PC-3 (cell line): ENCODE results near the gene PCDH9. TPM values are rescaled to one million over a fixed set of nuclear protein-coding genes. Genes with fewer than 3 reads are reported as not detected.

Experiments used
- ATAC-seq: fragments of 200-7000 bp; cut with Tn5 transposase; 2 replicates; pipeline ENCODE4 v1.9.1; 2020; ENCODE audit warnings: mild to moderate bottlenecking, moderate library complexity
- BruUV-seq: library from RNA; stranded (reverse); fragments of 400-500 nt; replicated peaks from 2 replicates; lab custom pipeline; 2021; lab: Mats Ljungman, UMichigan
- CTCF ChIA-PET: fragments of 300-600 bp; sonication (Branson Sonifier 250); formaldehyde crosslinking; loops from one replicate; lab custom pipeline; 2022; ENCODE audit warnings: antibody characterized with exemption; lab: Charles Lee
- POLR2A ChIA-PET: fragments of 300-600 bp; sonication (Branson Sonifier 250); formaldehyde crosslinking; loops from one replicate; lab custom pipeline; 2022; ENCODE audit warnings: antibody characterized with exemption; ENCODE audit not compliant: unreplicated experiment; lab: Charles Lee
- DNase-seq: peaks from one replicate; pipeline ENCODE4 v3.0.0-alpha.2; 2015
- H2AFZ ChIP-seq: fragments of 300-600 bp; sonication (generic); 2 replicates; pipeline ENCODE4 v1.6.0; 2016; ENCODE audit warnings: antibody characterized with exemption, low read length
- H3F3A ChIP-seq: fragments of 300-600 bp; sonication (generic); one replicate; pipeline ENCODE4 v1.6.0; 2017; ENCODE audit warnings: antibody characterized with exemption, low read length, control low read depth, mild to moderate bottlenecking; ENCODE audit not compliant: unreplicated experiment
- H3K27ac ChIP-seq: fragments of 300-600 bp; sonication (generic); 2 replicates; pipeline ENCODE4 v1.5.1; 2016; ENCODE audit warnings: mild to moderate bottlenecking, low read length
- H3K27me3 ChIP-seq: fragments of 300-600 bp; sonication (generic); 2 replicates; pipeline ENCODE4 v1.6.1; 2016; ENCODE audit warnings: low read length, mixed read lengths
- H3K36me3 ChIP-seq: fragments of 300-600 bp; sonication (generic); 2 replicates; pipeline ENCODE4 v1.6.1; 2016; ENCODE audit warnings: low read depth, mixed run types, low read length, mixed read lengths
- H3K4me1 ChIP-seq: fragments of 300-600 bp; sonication (generic); 2 replicates; pipeline ENCODE4 v1.5.1; 2016; ENCODE audit warnings: low read length; ENCODE audit not compliant: insufficient read depth
- H3K4me2 ChIP-seq: fragments of 300-600 bp; sonication (generic); 2 replicates; pipeline ENCODE4 v1.6.0; 2016; ENCODE audit warnings: low read length
- H3K4me3 ChIP-seq: fragments of 300-600 bp; sonication (generic); 2 replicates; pipeline ENCODE4 v1.5.1; 2016; ENCODE audit warnings: mild to moderate bottlenecking, low read length, mixed read lengths
- H3K79me2 ChIP-seq: fragments of 300-600 bp; sonication (generic); 2 replicates; pipeline ENCODE4 v1.6.1; 2017; ENCODE audit warnings: low read length, mixed read lengths
- H3K9ac ChIP-seq: fragments of 300-600 bp; sonication (generic); 2 replicates; pipeline ENCODE4 v1.6.0; 2016; ENCODE audit warnings: mild to moderate bottlenecking, low read length
- H3K9me2 ChIP-seq: fragments of 300-600 bp; sonication (generic); replicated peaks from 2 replicates; pipeline ENCODE4 v1.6.1; 2016; ENCODE audit warnings: mixed run types, low read length, mixed read lengths
- H3K9me3 ChIP-seq: fragments of 300-600 bp; sonication (generic); 2 replicates; pipeline ENCODE4 v1.6.1; 2016; ENCODE audit warnings: low read length, mixed read lengths
- H4K20me1 ChIP-seq: fragments of 300-600 bp; sonication (generic); 2 replicates; pipeline ENCODE4 v1.6.1; 2016; ENCODE audit warnings: low read length, mixed read lengths
- EZH2 ChIP-seq: fragments of 300-600 bp; sonication (generic); IDR thresholded peaks from one replicate; pipeline ENCODE4 v1.6.1; 2017; ENCODE audit warnings: antibody characterized with exemption, mild to moderate bottlenecking, low read length; ENCODE audit not compliant: unreplicated experiment
- EZH2phosphoT487 ChIP-seq: fragments of 300-600 bp; sonication (generic); IDR thresholded peaks from 2 replicates; pipeline ENCODE4 v1.6.1; 2018; ENCODE audit warnings: mild to moderate bottlenecking, antibody characterized with exemption, low read length, borderline replicate concordance
- intact Hi-C: fragments of 100-400 bp; cut with micrococcal nuclease; formaldehyde crosslinking; loops from 2 replicates; pipeline ENCODE4 v1.9.0; 2023
- total RNA-seq: library from RNA; depleted of rRNA; stranded (reverse); fragments of >200 nt; gene quantifications from 2 replicates; pipeline ENCODE4 v1.2.3, GENCODE V29; 2014
- TF ChIP-seq, protein P1 (sequence below): fragments of 300-600 bp; sonication (generic); conservative IDR thresholded peaks from 2 replicates; pipeline ENCODE4 v1.5.1; 2017; ENCODE audit warnings: antibody characterized with exemption, low read depth, mild to moderate bottlenecking, low read length

The PCDH9 gene
- total RNA-seq, 1 experiment from 2014 or later = 0.98 TPM

DNA sequence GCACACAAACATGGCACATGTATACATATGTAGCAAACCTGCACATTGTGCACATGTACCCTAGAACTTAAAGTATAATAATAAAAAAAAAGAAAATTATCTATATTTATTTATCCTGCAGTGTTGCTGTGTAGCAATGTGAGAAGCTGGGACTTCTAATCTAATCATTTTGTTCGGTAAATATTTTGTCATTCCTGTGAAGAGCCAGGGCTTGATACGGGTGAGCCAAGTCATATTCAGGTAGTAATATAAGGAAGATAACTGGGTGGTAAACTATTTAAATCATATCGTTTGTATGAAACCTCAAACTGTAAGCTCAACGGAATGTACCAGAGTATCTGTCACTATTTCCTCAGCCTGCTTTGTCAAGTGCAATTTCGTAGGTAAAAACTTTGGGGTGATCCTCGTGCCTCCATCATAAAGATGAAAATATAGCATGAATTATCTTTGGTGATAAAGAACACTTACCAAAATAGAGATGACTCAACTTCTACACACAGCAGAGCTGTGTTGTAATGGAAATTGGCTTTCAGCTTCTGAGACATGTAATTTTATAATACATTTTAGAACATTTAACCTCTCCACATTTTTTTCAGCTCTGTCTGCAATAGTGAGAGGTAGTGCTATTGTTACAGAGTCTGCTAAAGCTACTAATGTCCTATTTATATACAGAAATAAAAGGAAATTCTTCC lies 92.9 kb downstream of the PCDH9 start:
- Histone ChIP-seq H3K27ac (no peak overlapping the region), H3K9me3 (no peaks in the 10 kb centered on the region), H3K4me2 (no peak overlapping the region), H3K4me1 (no peaks in the 10 kb centered on the region), H3K4me3 (no peak overlapping the region), H3K36me3 (no peaks in the 10 kb centered on the region), H3K27me3 (no peaks in the 10 kb centered on the region), H4K20me1 (no peaks in the 10 kb centered on the region), H3K9ac (no peak overlapping the region), H3F3A (no peaks in the 10 kb centered on the region), H2AFZ (no peak overlapping the region), H3K9me2 (no peaks in the 10 kb centered on the region), H3K79me2 (no peaks in the 10 kb centered on the region)
- POLR2A ChIA-PET = no interaction called here
- BruUV-seq = no TSS peak
- DNase-seq (no peak), ATAC-seq (no peak)
- CTCF ChIA-PET = no interaction called here
- no peak for TF ChIP-seq EZH2
- no peak for TF ChIP-seq EZH2phosphoT487
- TF ChIP-seq, protein P1, sequence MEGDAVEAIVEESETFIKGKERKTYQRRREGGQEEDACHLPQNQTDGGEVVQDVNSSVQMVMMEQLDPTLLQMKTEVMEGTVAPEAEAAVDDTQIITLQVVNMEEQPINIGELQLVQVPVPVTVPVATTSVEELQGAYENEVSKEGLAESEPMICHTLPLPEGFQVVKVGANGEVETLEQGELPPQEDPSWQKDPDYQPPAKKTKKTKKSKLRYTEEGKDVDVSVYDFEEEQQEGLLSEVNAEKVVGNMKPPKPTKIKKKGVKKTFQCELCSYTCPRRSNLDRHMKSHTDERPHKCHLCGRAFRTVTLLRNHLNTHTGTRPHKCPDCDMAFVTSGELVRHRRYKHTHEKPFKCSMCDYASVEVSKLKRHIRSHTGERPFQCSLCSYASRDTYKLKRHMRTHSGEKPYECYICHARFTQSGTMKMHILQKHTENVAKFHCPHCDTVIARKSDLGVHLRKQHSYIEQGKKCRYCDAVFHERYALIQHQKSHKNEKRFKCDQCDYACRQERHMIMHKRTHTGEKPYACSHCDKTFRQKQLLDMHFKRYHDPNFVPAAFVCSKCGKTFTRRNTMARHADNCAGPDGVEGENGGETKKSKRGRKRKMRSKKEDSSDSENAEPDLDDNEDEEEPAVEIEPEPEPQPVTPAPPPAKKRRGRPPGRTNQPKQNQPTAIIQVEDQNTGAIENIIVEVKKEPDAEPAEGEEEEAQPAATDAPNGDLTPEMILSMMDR = no peak
- intact Hi-C loops = no loop called here

DNA sequence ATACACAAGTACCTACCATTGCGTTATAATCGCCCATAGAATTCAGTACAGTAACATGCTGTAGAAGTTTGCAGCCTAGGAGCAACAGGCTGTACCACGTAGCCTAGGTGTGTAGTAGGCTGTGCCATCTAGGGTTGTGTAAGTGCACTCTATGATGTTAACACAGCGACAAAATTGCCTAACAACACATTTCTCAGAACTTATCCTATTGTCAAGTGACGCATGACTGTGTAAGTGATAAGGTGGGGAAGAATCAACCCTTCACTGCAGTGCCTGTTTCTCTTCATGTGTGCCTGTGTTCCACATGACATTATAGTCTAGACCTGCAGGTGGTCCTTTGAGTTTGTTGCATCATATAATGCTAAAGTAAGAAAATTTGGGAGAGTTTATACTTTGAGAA lies 94.0 kb downstream of the PCDH9 start:
- H3K27ac ChIP-seq = no peak overlapping the region
- ATAC-seq (no peak), DNase-seq (no peak)
- no peaks in the 10 kb centered on the region for H3K9me2 ChIP-seq
- H3K79me2 ChIP-seq = no peaks in the 10 kb centered on the region
- H2AFZ ChIP-seq = no peak overlapping the region
- H3K9me3 ChIP-seq = no peaks in the 10 kb centered on the region
- no peak overlapping the region for H3K9ac ChIP-seq
- CTCF ChIA-PET = no interaction called here
- H3K27me3 ChIP-seq = no peaks in the 10 kb centered on the region
- no peaks in the 10 kb centered on the region for H3K36me3 ChIP-seq
- POLR2A ChIA-PET = no interaction called here
- no peaks in the 10 kb centered on the region for H3F3A ChIP-seq
- H4K20me1 ChIP-seq = no peaks in the 10 kb centered on the region
- intact Hi-C loops = no loop called here
- no peaks in the 10 kb centered on the region for H3K4me1 ChIP-seq
- TF ChIP-seq, protein P1 = no peak
- TF ChIP-seq EZH2phosphoT487 (no peak), EZH2 (no peak)
- no TSS peak for BruUV-seq
- H3K4me2 ChIP-seq = no peak overlapping the region
- no peak overlapping the region for H3K4me3 ChIP-seq

DNA sequence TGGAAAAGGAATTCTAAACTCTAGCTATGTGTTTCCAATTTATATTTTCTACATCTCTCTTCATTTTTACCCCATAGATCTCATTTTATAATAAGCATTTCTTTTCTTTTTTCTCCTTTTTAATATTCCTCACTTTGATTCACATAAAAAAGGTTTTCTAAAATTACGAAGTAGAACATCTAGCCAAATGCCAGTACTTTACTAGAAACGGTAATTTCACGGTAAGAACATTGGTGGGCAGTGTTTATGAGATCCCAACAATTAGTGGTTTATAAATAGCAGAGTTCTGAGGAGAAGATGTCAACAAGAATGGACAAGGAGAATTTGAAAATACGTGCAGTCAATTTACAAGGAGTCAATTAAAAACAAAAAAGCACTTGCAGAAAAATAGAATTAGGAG lies 94.8 kb downstream of the PCDH9 start:
- no peaks in the 10 kb centered on the region for H3K79me2 ChIP-seq
- ChIA-PET POLR2A (no interaction called here), CTCF (no interaction called here)
- no peaks in the 10 kb centered on the region for H3K9me2 ChIP-seq
- no peak overlapping the region for H3K4me2 ChIP-seq
- ATAC-seq (no peak), DNase-seq (no peak)
- BruUV-seq = no TSS peak
- no peaks in the 10 kb centered on the region for H4K20me1 ChIP-seq
- no peaks in the 10 kb centered on the region for H3K4me1 ChIP-seq
- no peaks in the 10 kb centered on the region for H3F3A ChIP-seq
- H3K27me3 ChIP-seq = no peaks in the 10 kb centered on the region
- H2AFZ ChIP-seq = no peak overlapping the region
- H3K9me3 ChIP-seq = no peaks in the 10 kb centered on the region
- intact Hi-C loops = no loop called here
- no peak overlapping the region for H3K27ac ChIP-seq
- no peak for TF ChIP-seq EZH2phosphoT487
- TF ChIP-seq, protein P1 = no peak
- TF ChIP-seq EZH2 = no peak
- no peak overlapping the region for H3K9ac ChIP-seq
- no peaks in the 10 kb centered on the region for H3K36me3 ChIP-seq
- no peak overlapping the region for H3K4me3 ChIP-seq
